Neuronal stem cell (in vitro differentiated cells): ENCODE measurements around the gene KIRREL1.
A peak's percentile ranks its signal among the peaks of the same experiment; 100 is the strongest.

ENCODE experiments used
- DNase-seq: peaks from one replicate; pipeline ENCODE4 v3.0.0-alpha.2; 2013; ENCODE audit warnings: low spot score
- H2AFZ ChIP-seq: one replicate; pipeline ENCODE4 v1.6.1; 2013; ENCODE audit warnings: mild to moderate bottlenecking, low read length, inconsistent platforms
- H2AK5ac ChIP-seq: 2 replicates; pipeline ENCODE4 v1.6.1; 2013; ENCODE audit warnings: low read depth, mild to moderate bottlenecking, inconsistent platforms, low read length, moderate library complexity, mixed read lengths
- H2BK120ac ChIP-seq: 2 replicates; pipeline ENCODE4 v1.6.1; 2013; ENCODE audit warnings: low read depth, mild to moderate bottlenecking, inconsistent platforms, low read length, moderate library complexity, mixed read lengths
- H2BK12ac ChIP-seq: one replicate; pipeline ENCODE4 v1.6.1; 2013; ENCODE audit warnings: low read length, inconsistent platforms
- H2BK15ac ChIP-seq: 2 replicates; pipeline ENCODE4 v1.6.1; 2013; ENCODE audit warnings: mild to moderate bottlenecking, low read length, inconsistent platforms, mixed read lengths
- H2BK5ac ChIP-seq: one replicate; pipeline ENCODE4 v1.6.1; 2013; ENCODE audit warnings: inconsistent platforms, mild to moderate bottlenecking, low read length, moderate library complexity
- H3K14ac ChIP-seq: one replicate; pipeline ENCODE4 v1.6.1; 2013; ENCODE audit warnings: low read length, inconsistent platforms
- H3K18ac ChIP-seq: 2 replicates; pipeline ENCODE4 v1.6.1; 2013; ENCODE audit warnings: low read length, inconsistent platforms
- H3K23ac ChIP-seq: 2 replicates; pipeline ENCODE4 v1.6.1; 2013; ENCODE audit warnings: low read depth, mild to moderate bottlenecking, mixed read lengths, low read length, inconsistent platforms; ENCODE audit not compliant: poor library complexity
- H3K27ac ChIP-seq: replicated peaks from 3 replicates; pipeline ENCODE4 v1.5.1; 2013; ENCODE audit warnings: low read length, inconsistent platforms
- H3K27me3 ChIP-seq, 3 experiments: 2 replicates each; pipeline ENCODE4 v1.6.1; 2013; ENCODE audit warnings: low read length in 3 of 3, mild to moderate bottlenecking in 2 of 3, inconsistent platforms in 1 of 3, low read depth in 1 of 3, mixed read lengths in 1 of 3, moderate library complexity in 1 of 3; ENCODE audit not compliant: control insufficient read depth in 3 of 3, insufficient read depth in 3 of 3
- H3K36me3 ChIP-seq, 2 donors: replicated peaks in 1 of 2; 2 replicates each; pipeline ENCODE4 v1.6.1; 2013; ENCODE audit warnings: low read length in 2 of 2; ENCODE audit not compliant: control insufficient read depth in 2 of 2, insufficient read depth in 2 of 2
- H3K4ac ChIP-seq: 2 replicates; pipeline ENCODE4 v1.6.1; 2013; ENCODE audit warnings: inconsistent platforms, mild to moderate bottlenecking, low read length, moderate library complexity
- H3K4me1 ChIP-seq, 2 donors: 1 replicate in 1 of 2; 2 replicates in 1 of 2; pipeline ENCODE4 v1.6.1; 2013; ENCODE audit warnings: low read length in 2 of 2, low read depth in 1 of 2; ENCODE audit not compliant: control insufficient read depth in 2 of 2, insufficient read depth in 1 of 2
- H3K4me2 ChIP-seq: one replicate; pipeline ENCODE4 v1.6.1; 2013; ENCODE audit warnings: mild to moderate bottlenecking, low read length, inconsistent platforms; ENCODE audit not compliant: insufficient read depth, poor library complexity, severe bottlenecking
- H3K4me3 ChIP-seq, 2 donors: 2 replicates each; pipeline ENCODE4 v1.5.1; 2013; ENCODE audit warnings: low read length in 2 of 2, mild to moderate bottlenecking in 2 of 2, inconsistent platforms in 1 of 2, moderate library complexity in 1 of 2
- H3K79me1 ChIP-seq: one replicate; pipeline ENCODE4 v1.6.1; 2013; ENCODE audit warnings: low read depth, mild to moderate bottlenecking, inconsistent platforms, low read length, moderate library complexity
- H3K9ac ChIP-seq: one replicate; pipeline ENCODE4 v1.6.1; 2013; ENCODE audit warnings: mild to moderate bottlenecking, low read depth, low read length, inconsistent platforms; ENCODE audit not compliant: poor library complexity
- H3K9me3 ChIP-seq, 2 donors: replicated peaks in 1 of 2; 2 replicates each; pipeline versions ENCODE3 to v1.6.1; 2013; ENCODE audit warnings: low read length in 2 of 2, mild to moderate bottlenecking in 2 of 2, inconsistent platforms in 1 of 2, low read depth in 1 of 2, mixed read lengths in 1 of 2, moderate library complexity in 1 of 2; ENCODE audit not compliant: control insufficient read depth in 2 of 2, insufficient read depth in 1 of 2
- H4K8ac ChIP-seq: one replicate; pipeline ENCODE4 v1.6.1; 2013; ENCODE audit warnings: low read depth, mild to moderate bottlenecking, inconsistent platforms, low read length, moderate library complexity
- H4K91ac ChIP-seq: one replicate; pipeline ENCODE4 v1.6.1; 2013; ENCODE audit warnings: low read length, low read depth, mild to moderate bottlenecking, inconsistent platforms; ENCODE audit not compliant: poor library complexity
- WGBS, 2 donors: extraction: QIAGEN DNeasy Blood & Tissue Kit; methylation state at CpG; one replicate each; pipeline ENCODE4 v1.1.7; 2013; ENCODE audit warnings: missing lambda C conversion rate in 2 of 2, mixed read lengths in 1 of 2; ENCODE audit not compliant: insufficient read length in 2 of 2, insufficient replicate concordance in 1 of 2; ENCODE audit errors: extremely low coverage in 2 of 2; 5-methylcytosine and 5-hydroxymethylcytosine counted together

Gene KIRREL1

GRCh38 chr1:157971769-157972168 lies 21.7 kb upstream of the KIRREL1 start:
- H3K9ac ChIP-seq: no peak overlapping the region
- no peak overlapping the region for H2AK5ac ChIP-seq
- H3K4me3 ChIP-seq: no peak overlapping the region
- H2BK5ac ChIP-seq: no peak overlapping the region
- H3K18ac ChIP-seq: no peak overlapping the region
- no peak overlapping the region for H2BK12ac ChIP-seq
- H3K4me2 ChIP-seq: no peak overlapping the region
- H3K14ac ChIP-seq: no peak overlapping the region
- no peak for DNase-seq
- no peak overlapping the region for H2BK15ac ChIP-seq
- H3K4ac ChIP-seq: no peak overlapping the region
- H3K9me3 ChIP-seq: peaks cover 0 to 10% of the 10 kb centered on the region in 2 donors
- no peaks in the 10 kb centered on the region for H3K27me3 ChIP-seq
- H4K8ac ChIP-seq: no peak overlapping the region
- H3K27ac ChIP-seq: no peak overlapping the region
- H4K91ac ChIP-seq: no peak overlapping the region
- no peaks in the 10 kb centered on the region for H3K4me1 ChIP-seq
- no peaks in the 10 kb centered on the region for H3K79me1 ChIP-seq
- no peak overlapping the region for H2AFZ ChIP-seq
- no peak overlapping the region for H2BK120ac ChIP-seq
- no peak overlapping the region for H3K23ac ChIP-seq
- no peaks in the 10 kb centered on the region for H3K36me3 ChIP-seq

- Histone ChIP-seq H3K14ac (no peak overlapping the region), H3K9me3 (peaks cover 0 to 8% of the 10 kb centered on the region in 2 donors), H3K23ac (no peak overlapping the region), H3K9ac (no peak overlapping the region), H3K4ac (no peak overlapping the region), H3K4me2 (no peak overlapping the region), H3K18ac (no peak overlapping the region), H4K91ac (no peak overlapping the region), H2BK12ac (no peak overlapping the region), H3K4me1 (peaks cover 0 to 4% of the 10 kb centered on the region in 2 donors), H4K8ac (no peak overlapping the region), H2BK120ac (no peak overlapping the region), H3K36me3 (no peaks in the 10 kb centered on the region), H3K27ac (no peak overlapping the region), H2BK15ac (no peak overlapping the region), H2BK5ac (no peak overlapping the region), H2AFZ (no peak overlapping the region), H3K4me3 (no peak overlapping the region), H3K79me1 (no peaks in the 10 kb centered on the region), H3K27me3 (peaks cover 0 to 3% (median 2%) of the 10 kb centered on the region in 3 experiments), H2AK5ac (peak overlapping the region; percentile 44)
- no peak for DNase-seq
- WGBS, 2 donors: no CpG with 5 or more reads among the region's 2 CpGs
Observed at GRCh38 chr1:157975228-157975950, 18.1 kb upstream of the KIRREL1 start.

GRCh38 chr1:157976888-157977287 lies 16.6 kb upstream of the KIRREL1 start:
- DNase-seq: no peak
- Histone ChIP-seq H3K14ac (no peak overlapping the region), H2BK15ac (no peak overlapping the region), H4K91ac (no peak overlapping the region), H4K8ac (no peak overlapping the region), H3K36me3 (no peaks in the 10 kb centered on the region), H3K18ac (no peak overlapping the region), H2AFZ (no peak overlapping the region), H3K79me1 (no peaks in the 10 kb centered on the region), H2AK5ac (no peak overlapping the region), H3K27me3 (peaks cover 0 to 3% (median 2%) of the 10 kb centered on the region in 3 experiments), H2BK5ac (no peak overlapping the region), H2BK12ac (no peak overlapping the region), H3K4me2 (no peak overlapping the region), H3K4ac (no peak overlapping the region), H3K4me1 (peaks cover 0 to 4% of the 10 kb centered on the region in 2 donors), H3K9me3 (no peaks in the 10 kb centered on the region), H3K9ac (no peak overlapping the region), H3K27ac (no peak overlapping the region), H2BK120ac (no peak overlapping the region), H3K23ac (no peak overlapping the region), H3K4me3 (no peak overlapping the region)
- WGBS, 2 donors: no CpG with 5 or more reads among the region's 2 CpGs

DNA sequence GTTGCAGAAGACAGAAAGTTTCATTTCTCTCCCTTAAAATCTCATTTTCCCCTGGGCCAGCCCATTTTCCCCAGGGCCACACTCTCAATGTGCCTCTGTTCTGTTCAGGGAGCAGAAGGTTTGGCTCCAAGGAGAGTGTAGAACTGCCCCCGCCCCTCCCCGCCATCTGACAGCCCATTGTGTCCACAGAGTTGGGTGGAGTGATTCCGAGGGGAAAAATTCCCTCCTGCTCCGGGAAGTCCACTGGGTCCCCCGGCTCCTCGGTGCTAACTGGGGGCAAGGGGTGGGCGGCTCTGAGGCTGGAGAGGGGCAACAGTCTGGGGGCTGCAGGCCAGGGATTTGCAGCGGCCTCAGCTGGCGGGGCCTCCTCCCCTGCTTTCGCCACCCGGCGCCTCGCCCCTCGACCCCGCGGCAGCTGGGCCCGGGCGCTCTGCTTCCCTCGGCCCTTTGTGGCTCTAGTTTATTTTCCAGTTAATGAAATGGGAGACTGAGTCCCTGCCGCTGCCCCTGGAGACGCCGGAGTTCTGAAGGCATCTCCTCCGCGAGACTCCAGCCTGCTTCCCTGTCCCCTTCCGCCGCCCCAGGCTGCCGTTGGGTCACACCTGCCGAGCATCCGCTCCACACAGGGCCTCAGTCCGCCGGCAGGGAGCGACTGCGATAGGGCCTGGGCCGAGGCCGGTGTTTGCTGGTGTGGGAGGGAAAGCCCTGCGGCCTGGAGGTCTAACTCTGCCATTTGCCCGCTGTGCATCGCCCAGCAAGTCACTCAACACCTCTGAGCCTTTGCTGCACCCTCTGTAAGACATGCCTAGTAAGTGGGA lies 14.7 kb upstream of the KIRREL1 start:
- no CpG with 5 or more reads among the region's 38 CpGs for WGBS, 2 donors
- Histone ChIP-seq H2AFZ (peak overlapping the region; percentile 49), H3K27ac (no peak overlapping the region), H3K9ac (no peak overlapping the region), H3K36me3 (no peaks in the 10 kb centered on the region), H3K18ac (peak overlapping the region; percentile 69), H2AK5ac (peak overlapping the region; percentile 49), H2BK5ac (no peak overlapping the region), H3K9me3 (no peaks in the 10 kb centered on the region), H4K8ac (no peak overlapping the region), H4K91ac (no peak overlapping the region), H2BK15ac (peak overlapping the region; percentile 54), H3K27me3 (peaks cover 0 to 15% (median 2%) of the 10 kb centered on the region in 3 experiments), H3K4ac (no peak overlapping the region), H3K79me1 (no peaks in the 10 kb centered on the region), H3K23ac (no peak overlapping the region), H3K14ac (no peak overlapping the region), H2BK120ac (no peak overlapping the region), H2BK12ac (peak overlapping the region; percentile 78), H3K4me2 (peak overlapping the region; percentile 52), H3K4me3 (no peak overlapping the region), H3K4me1 (peaks cover 0 to 4% of the 10 kb centered on the region in 2 donors)
- no peak for DNase-seq
